ENCODE measurements around the gene PHLDB2.

GRCh38 chr3:111884411-111885018 is 25.4 kb downstream of the PHLDB2 start:
- TF ChIP-seq, protein P1, sequence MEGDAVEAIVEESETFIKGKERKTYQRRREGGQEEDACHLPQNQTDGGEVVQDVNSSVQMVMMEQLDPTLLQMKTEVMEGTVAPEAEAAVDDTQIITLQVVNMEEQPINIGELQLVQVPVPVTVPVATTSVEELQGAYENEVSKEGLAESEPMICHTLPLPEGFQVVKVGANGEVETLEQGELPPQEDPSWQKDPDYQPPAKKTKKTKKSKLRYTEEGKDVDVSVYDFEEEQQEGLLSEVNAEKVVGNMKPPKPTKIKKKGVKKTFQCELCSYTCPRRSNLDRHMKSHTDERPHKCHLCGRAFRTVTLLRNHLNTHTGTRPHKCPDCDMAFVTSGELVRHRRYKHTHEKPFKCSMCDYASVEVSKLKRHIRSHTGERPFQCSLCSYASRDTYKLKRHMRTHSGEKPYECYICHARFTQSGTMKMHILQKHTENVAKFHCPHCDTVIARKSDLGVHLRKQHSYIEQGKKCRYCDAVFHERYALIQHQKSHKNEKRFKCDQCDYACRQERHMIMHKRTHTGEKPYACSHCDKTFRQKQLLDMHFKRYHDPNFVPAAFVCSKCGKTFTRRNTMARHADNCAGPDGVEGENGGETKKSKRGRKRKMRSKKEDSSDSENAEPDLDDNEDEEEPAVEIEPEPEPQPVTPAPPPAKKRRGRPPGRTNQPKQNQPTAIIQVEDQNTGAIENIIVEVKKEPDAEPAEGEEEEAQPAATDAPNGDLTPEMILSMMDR (IDR thresholded peaks at IDR 0.05; ENCODE audit: control extremely low read depth in 1 of 3, insufficient read depth in 1 of 3, low read depth in 1 of 3, low read length in 3 of 3) = no peak
- TF ChIP-seq, protein P2, sequence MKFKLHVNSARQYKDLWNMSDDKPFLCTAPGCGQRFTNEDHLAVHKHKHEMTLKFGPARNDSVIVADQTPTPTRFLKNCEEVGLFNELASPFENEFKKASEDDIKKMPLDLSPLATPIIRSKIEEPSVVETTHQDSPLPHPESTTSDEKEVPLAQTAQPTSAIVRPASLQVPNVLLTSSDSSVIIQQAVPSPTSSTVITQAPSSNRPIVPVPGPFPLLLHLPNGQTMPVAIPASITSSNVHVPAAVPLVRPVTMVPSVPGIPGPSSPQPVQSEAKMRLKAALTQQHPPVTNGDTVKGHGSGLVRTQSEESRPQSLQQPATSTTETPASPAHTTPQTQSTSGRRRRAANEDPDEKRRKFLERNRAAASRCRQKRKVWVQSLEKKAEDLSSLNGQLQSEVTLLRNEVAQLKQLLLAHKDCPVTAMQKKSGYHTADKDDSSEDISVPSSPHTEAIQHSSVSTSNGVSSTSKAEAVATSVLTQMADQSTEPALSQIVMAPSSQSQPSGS (IDR thresholded peaks at IDR 0.05; ENCODE audit: low read length) = no peak
- TF ChIP-seq MAFK (IDR thresholded peaks at IDR 0.05; ENCODE audit: low read depth, low read length) (no peak), SAP30 (IDR thresholded peaks at IDR 0.05; ENCODE audit: insufficient read depth, insufficient replicate concordance, low read length) (no peak), PHF8 (conservative IDR thresholded peaks at IDR 0.05; ENCODE audit: low read depth, low read length) (no peak), EP300 (IDR thresholded peaks at IDR 0.05; ENCODE audit: borderline replicate concordance in 1 of 2, low read depth in 2 of 2, low read length in 2 of 2) (no peak), SUZ12 (IDR thresholded peaks at IDR 0.05; ENCODE audit: low read length) (no peak), POLR2A (IDR thresholded peaks at IDR 0.05; ENCODE audit: control extremely low read depth in 1 of 2, low read depth in 2 of 2, low read length in 2 of 2) (no peak), TAF1 (IDR thresholded peaks at IDR 0.05; ENCODE audit: low read depth, low read length) (no peak), SRF (IDR thresholded peaks at IDR 0.05; ENCODE audit: low read depth, low read length) (no peak)

All from H1 (cell line).